Measurements from ENCODE around the gene P2RY8.

The P2RY8 gene

DNA sequence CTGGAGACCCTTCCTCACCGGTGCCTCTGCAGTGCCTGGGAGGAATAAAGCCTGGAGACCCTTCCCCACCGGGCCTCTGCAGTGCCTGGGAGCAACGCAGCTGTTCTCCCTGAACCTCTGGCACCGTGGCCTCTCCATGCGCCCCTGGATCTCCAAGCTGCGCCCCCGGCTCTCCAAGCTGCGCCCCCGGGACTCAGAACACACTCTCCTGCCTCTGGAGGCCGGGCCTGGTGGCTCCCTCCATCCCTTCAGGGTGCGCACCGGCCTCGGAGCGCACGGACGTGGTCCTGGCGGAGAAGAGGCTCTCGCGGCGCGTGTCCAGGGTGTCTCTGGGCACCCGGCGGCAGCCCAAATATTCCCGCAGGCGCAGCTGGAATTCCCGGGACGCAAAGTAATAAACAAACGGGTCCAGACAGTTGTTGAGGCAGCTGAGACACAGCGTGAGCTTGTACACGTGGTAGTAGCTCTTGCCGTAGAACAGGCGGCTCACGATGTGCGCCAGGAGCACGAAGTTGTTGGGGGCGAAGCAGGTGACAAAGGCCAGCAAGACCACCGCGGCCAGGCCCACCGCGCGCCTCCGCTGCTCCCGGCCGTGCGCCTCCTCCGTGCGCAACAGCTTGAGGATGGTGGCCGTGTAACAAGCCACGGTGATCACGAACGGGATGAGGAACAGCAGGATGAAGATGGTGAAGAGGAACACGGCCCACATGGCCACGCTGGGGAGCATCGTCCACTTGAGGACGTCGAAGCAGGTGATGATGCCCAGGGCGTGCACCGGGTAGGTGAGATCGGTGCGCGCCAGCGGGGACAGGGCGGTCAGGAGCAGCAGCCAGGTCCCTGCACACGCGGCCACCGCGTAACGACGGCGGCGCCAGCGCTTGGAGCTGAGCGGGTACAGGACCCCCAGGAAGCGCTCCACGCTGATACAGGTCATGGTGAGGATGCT, 71.4 kb downstream of the P2RY8 start:
- WGBS (ENCODE audit: insufficient coverage), result 95% methylated on average over 70 of the region's 75 CpGs
- Histone ChIP-seq H3K27me3 (replicated peaks in 2 of 5; ENCODE audit: control insufficient read depth in 4 of 5, insufficient read depth in 5 of 5, low read length in 4 of 5) (no peaks in the 10 kb centered on the region), H3K36me3 (ENCODE audit: control insufficient read depth in 4 of 4, insufficient read depth in 4 of 4, low read length in 3 of 4) (peaks cover 0 to 51% (median 23%) of the 10 kb centered on the region in 4 experiments), H3K4me3 (ENCODE audit: control insufficient read depth in 1 of 7, extremely low read depth in 1 of 7, insufficient read depth in 4 of 7, low read depth in 2 of 7, low read length in 6 of 7) (peak overlapping the region in 3 of 7 experiments; percentile 33 to 56 (median 33)), H3K4me1 (ENCODE audit: control extremely low read depth in 1 of 4, control insufficient read depth in 4 of 4, insufficient read depth in 4 of 4, low read length in 3 of 4) (peaks cover 5 to 69% (median 63%) of the 10 kb centered on the region in 4 experiments), H3K9me3 (ENCODE audit: control extremely low read depth in 1 of 5, control insufficient read depth in 4 of 5, insufficient read depth in 2 of 5, low read depth in 1 of 5, low read length in 4 of 5) (no peaks in the 10 kb centered on the region), H3K27ac (ENCODE audit: insufficient read depth in 1 of 2, low read depth in 1 of 2, low read length in 2 of 2, poor library complexity in 1 of 2, severe bottlenecking in 2 of 2) (peak overlapping the region; percentile 21 to 66)
- DNase-seq, result no peak
- CTCF ChIA-PET, result no interaction called here
- POLR2A ChIA-PET, result no interaction called here

DNA sequence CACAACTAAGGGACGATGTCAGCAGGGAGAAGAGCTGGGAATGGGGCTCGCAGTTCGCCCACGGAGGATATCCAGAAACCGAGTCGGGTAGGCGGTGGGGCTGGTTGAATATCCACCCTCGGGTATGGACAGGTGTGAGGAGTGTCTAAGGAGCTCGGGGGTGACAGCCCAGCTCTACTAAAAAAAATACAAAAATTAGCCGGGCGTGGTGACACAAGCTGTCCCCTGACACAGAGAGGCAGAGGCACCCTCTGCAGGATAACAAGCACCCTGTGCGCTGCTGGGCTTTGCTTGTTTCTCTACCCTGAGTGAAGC, 72.1 kb downstream of the P2RY8 start:
- POLR2A ChIA-PET, result no interaction called here
- Histone ChIP-seq H3K27me3 (replicated peaks in 2 of 5; ENCODE audit: control insufficient read depth in 4 of 5, insufficient read depth in 5 of 5, low read length in 4 of 5) (no peaks in the 10 kb centered on the region), H3K4me3 (ENCODE audit: control insufficient read depth in 1 of 7, extremely low read depth in 1 of 7, insufficient read depth in 4 of 7, low read depth in 2 of 7, low read length in 6 of 7) (peak overlapping the region in 4 of 7 experiments; percentile 33 to 56 (median 42)), H3K27ac (ENCODE audit: insufficient read depth in 1 of 2, low read depth in 1 of 2, low read length in 2 of 2, poor library complexity in 1 of 2, severe bottlenecking in 2 of 2) (peak overlapping the region; percentile 21 to 66), H3K36me3 (ENCODE audit: control insufficient read depth in 4 of 4, insufficient read depth in 4 of 4, low read length in 3 of 4) (peaks cover 0 to 51% (median 23%) of the 10 kb centered on the region in 4 experiments), H3K4me1 (ENCODE audit: control extremely low read depth in 1 of 4, control insufficient read depth in 4 of 4, insufficient read depth in 4 of 4, low read length in 3 of 4) (peaks cover 5 to 66% (median 57%) of the 10 kb centered on the region in 4 experiments), H3K9me3 (ENCODE audit: control extremely low read depth in 1 of 5, control insufficient read depth in 4 of 5, insufficient read depth in 2 of 5, low read depth in 1 of 5, low read length in 4 of 5) (no peaks in the 10 kb centered on the region)
- CTCF ChIA-PET, result no interaction called here
- 60% methylated on average over 10 of the region's 12 CpGs for WGBS (ENCODE audit: insufficient coverage)
- no peak for DNase-seq

DNA sequence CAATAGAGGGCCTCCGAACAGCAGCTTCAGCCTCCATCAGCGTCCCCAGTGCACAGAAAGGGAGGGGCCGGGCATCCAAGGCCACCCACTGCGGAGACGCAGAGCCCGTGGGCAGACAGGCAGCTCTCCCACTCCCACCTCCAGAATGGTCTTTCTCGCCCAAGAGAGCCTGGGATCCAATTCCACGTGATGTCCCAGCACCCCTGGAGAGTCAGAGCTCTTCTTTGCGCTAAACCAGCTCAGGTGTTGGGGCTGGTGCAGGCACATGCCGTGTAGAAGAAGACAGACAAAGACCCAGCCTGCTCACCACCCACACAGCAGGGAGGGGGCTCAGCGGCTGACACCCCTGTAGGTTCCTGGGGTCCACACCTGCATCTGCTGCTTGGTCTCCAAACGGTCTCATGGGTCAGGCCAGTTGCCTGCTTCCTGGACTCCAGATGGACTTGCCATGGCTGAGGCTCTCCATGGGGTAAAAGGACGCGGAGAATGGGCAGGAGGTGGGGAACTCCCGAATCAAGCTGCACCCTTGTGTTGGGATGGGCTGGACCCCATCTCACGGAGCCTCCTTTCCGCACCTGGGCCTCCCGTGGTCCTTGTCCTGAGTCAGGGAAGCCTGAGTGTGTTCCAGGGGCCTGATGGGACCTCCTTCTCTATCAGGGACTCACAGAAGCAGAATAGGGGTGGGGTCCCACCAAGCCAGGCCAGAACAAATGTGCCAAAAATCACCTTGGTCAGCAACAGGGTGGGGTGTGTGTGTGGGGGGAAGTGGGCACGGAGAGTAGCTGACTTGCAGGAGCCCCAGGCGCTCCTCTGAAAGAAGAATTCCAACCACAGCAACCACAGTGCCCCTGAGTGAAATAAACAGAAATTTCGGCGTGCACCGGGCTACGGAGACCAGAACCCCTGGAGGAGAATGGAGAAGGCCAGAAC, 72.7 kb downstream of the P2RY8 start:
- ChIA-PET CTCF (no interaction called here), POLR2A (no interaction called here)
- Histone ChIP-seq H3K27me3 (replicated peaks in 2 of 5; ENCODE audit: control insufficient read depth in 4 of 5, insufficient read depth in 5 of 5, low read length in 4 of 5) (no peaks in the 10 kb centered on the region), H3K4me3 (ENCODE audit: control insufficient read depth in 1 of 7, extremely low read depth in 1 of 7, insufficient read depth in 4 of 7, low read depth in 2 of 7, low read length in 6 of 7) (peak overlapping the region in 4 of 7 experiments; percentile 33 to 56 (median 42)), H3K9me3 (ENCODE audit: control extremely low read depth in 1 of 5, control insufficient read depth in 4 of 5, insufficient read depth in 2 of 5, low read depth in 1 of 5, low read length in 4 of 5) (no peaks in the 10 kb centered on the region), H3K27ac (ENCODE audit: insufficient read depth in 1 of 2, low read depth in 1 of 2, low read length in 2 of 2, poor library complexity in 1 of 2, severe bottlenecking in 2 of 2) (peak overlapping the region; percentile 21 to 66), H3K4me1 (ENCODE audit: control extremely low read depth in 1 of 4, control insufficient read depth in 4 of 4, insufficient read depth in 4 of 4, low read length in 3 of 4) (peaks cover 5 to 62% (median 52%) of the 10 kb centered on the region in 4 experiments), H3K36me3 (ENCODE audit: control insufficient read depth in 4 of 4, insufficient read depth in 4 of 4, low read length in 3 of 4) (peaks cover 0 to 51% (median 23%) of the 10 kb centered on the region in 4 experiments)
- peak in 2 of 3 donors; percentile 73 to 77 for DNase-seq
- 58% methylated on average over 17 of the region's 24 CpGs for WGBS (ENCODE audit: insufficient coverage)

DNA sequence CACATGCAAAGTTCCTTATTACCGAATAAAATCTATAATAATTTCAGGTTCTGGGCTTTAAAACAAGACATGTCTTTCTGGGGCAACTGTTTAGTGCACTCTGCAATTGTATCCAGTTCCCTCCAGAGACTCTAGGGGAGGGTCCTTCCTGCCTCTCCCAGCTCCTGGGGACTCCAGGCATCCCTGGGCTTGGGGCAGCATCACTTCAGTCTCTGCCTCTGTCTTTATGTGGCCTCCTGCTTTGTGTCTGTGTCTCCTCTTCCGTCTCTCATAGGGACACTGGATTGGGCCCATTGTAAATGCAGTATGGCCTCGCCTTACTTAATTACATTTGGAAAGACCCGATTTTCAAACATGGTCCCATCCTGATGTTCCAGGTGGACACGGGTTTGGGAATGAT, 73.4 kb downstream of the P2RY8 start:
- Histone ChIP-seq H3K9me3 (ENCODE audit: control extremely low read depth in 1 of 5, control insufficient read depth in 4 of 5, insufficient read depth in 2 of 5, low read depth in 1 of 5, low read length in 4 of 5) (no peaks in the 10 kb centered on the region), H3K4me3 (ENCODE audit: control insufficient read depth in 1 of 7, extremely low read depth in 1 of 7, insufficient read depth in 4 of 7, low read depth in 2 of 7, low read length in 6 of 7) (no peak overlapping the region), H3K4me1 (ENCODE audit: control extremely low read depth in 1 of 4, control insufficient read depth in 4 of 4, insufficient read depth in 4 of 4, low read length in 3 of 4) (peaks cover 5 to 62% (median 48%) of the 10 kb centered on the region in 4 experiments), H3K27me3 (replicated peaks in 2 of 5; ENCODE audit: control insufficient read depth in 4 of 5, insufficient read depth in 5 of 5, low read length in 4 of 5) (no peaks in the 10 kb centered on the region), H3K36me3 (ENCODE audit: control insufficient read depth in 4 of 4, insufficient read depth in 4 of 4, low read length in 3 of 4) (peaks cover 0 to 51% (median 23%) of the 10 kb centered on the region in 4 experiments), H3K27ac (ENCODE audit: insufficient read depth in 1 of 2, low read depth in 1 of 2, low read length in 2 of 2, poor library complexity in 1 of 2, severe bottlenecking in 2 of 2) (peak overlapping the region in 1 of 2 experiments; percentile 62)
- ChIA-PET POLR2A (no interaction called here), CTCF (no interaction called here)
- DNase-seq, result no peak
- WGBS (ENCODE audit: insufficient coverage), result 98% methylated on average over 4 of the region's 5 CpGs

DNA sequence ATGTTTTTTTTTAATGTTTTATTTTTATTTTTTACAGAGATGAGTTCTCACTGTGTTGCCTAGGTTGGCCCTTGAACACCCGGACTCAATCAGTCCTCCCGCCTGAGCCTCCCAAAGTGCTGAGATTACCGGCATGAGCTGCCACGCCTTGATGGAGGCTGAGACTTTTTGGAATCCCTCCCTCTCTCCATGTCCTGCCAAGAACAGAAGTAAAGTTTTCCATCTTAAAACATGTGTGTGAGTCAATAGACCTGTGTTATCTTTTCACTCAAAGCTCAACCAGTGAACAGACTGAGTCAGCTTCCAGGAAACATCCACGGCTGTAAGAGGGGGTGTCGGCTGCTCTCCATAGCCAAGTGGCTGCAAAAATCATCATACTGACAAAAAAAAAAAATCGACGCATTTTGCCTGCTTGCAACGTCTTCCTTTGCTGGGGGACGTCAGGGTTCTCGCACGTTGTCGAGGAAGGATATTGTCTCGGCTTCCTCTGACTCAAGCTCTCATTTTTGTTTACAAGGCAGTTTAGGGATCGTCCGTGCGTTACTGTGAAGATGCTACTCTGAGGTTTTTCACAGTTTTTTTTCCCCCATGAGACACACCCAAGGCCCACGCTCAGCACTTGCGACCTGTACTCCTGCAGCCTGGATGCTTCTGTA, 74.3 kb downstream of the P2RY8 start:
- Histone ChIP-seq H3K4me1 (ENCODE audit: control extremely low read depth in 1 of 4, control insufficient read depth in 4 of 4, insufficient read depth in 4 of 4, low read length in 3 of 4) (peaks cover 3 to 56% (median 42%) of the 10 kb centered on the region in 4 experiments), H3K9me3 (ENCODE audit: control extremely low read depth in 1 of 5, control insufficient read depth in 4 of 5, insufficient read depth in 2 of 5, low read depth in 1 of 5, low read length in 4 of 5) (no peaks in the 10 kb centered on the region), H3K27me3 (replicated peaks in 2 of 5; ENCODE audit: control insufficient read depth in 4 of 5, insufficient read depth in 5 of 5, low read length in 4 of 5) (no peaks in the 10 kb centered on the region), H3K36me3 (ENCODE audit: control insufficient read depth in 4 of 4, insufficient read depth in 4 of 4, low read length in 3 of 4) (peaks cover 0 to 51% (median 23%) of the 10 kb centered on the region in 4 experiments), H3K4me3 (ENCODE audit: control insufficient read depth in 1 of 7, extremely low read depth in 1 of 7, insufficient read depth in 4 of 7, low read depth in 2 of 7, low read length in 6 of 7) (no peak overlapping the region), H3K27ac (ENCODE audit: insufficient read depth in 1 of 2, low read depth in 1 of 2, low read length in 2 of 2, poor library complexity in 1 of 2, severe bottlenecking in 2 of 2) (peak overlapping the region in 1 of 2 experiments; percentile 62)
- peak; percentile 59 to 86 (median 80) for DNase-seq
- 48% methylated on average over 18 of the region's 19 CpGs for WGBS (ENCODE audit: insufficient coverage)
- ChIA-PET POLR2A (no interaction called here), CTCF (no interaction called here)

DNA sequence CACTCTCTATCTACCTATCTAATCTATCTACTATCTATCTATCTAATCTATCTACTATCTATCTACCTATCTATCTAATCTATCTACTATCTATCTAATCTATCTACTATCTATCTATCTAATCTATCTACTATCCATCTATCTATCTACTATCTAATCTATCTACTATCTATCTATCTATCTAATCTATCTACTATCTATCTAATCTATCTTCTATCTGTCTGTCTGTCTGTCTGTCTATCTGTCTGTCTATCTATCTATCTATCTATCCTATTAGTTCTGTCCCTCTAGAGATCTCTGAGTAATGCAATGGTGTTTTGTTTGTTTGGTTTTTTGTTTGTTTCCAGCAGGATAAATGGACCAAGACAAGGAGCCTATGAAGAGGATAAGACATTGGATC, 74.9 kb downstream of the P2RY8 start:
- ChIA-PET POLR2A (no interaction called here), CTCF (no interaction called here)
- no peak for DNase-seq
- Histone ChIP-seq H3K27ac (ENCODE audit: insufficient read depth in 1 of 2, low read depth in 1 of 2, low read length in 2 of 2, poor library complexity in 1 of 2, severe bottlenecking in 2 of 2) (no peak overlapping the region), H3K4me3 (ENCODE audit: control insufficient read depth in 1 of 7, extremely low read depth in 1 of 7, insufficient read depth in 4 of 7, low read depth in 2 of 7, low read length in 6 of 7) (no peak overlapping the region), H3K27me3 (replicated peaks in 2 of 5; ENCODE audit: control insufficient read depth in 4 of 5, insufficient read depth in 5 of 5, low read length in 4 of 5) (no peaks in the 10 kb centered on the region), H3K4me1 (ENCODE audit: control extremely low read depth in 1 of 4, control insufficient read depth in 4 of 4, insufficient read depth in 4 of 4, low read length in 3 of 4) (peaks cover 0 to 50% (median 36%) of the 10 kb centered on the region in 4 experiments), H3K9me3 (ENCODE audit: control extremely low read depth in 1 of 5, control insufficient read depth in 4 of 5, insufficient read depth in 2 of 5, low read depth in 1 of 5, low read length in 4 of 5) (no peaks in the 10 kb centered on the region), H3K36me3 (ENCODE audit: control insufficient read depth in 4 of 4, insufficient read depth in 4 of 4, low read length in 3 of 4) (peaks cover 0 to 46% (median 23%) of the 10 kb centered on the region in 4 experiments)
